HFFc6 (cell line): ENCODE measurements around the gene SIL1. TPM values are rescaled to one million over a fixed set of nuclear protein-coding genes. Genes with fewer than 3 reads are reported as not detected.

Experiments used
- DNase-seq: peaks from one replicate; pipeline ENCODE4 v3.0.0-alpha.2; 2018
- H3K27ac Mint-ChIP-seq: 2 replicates; pipeline ENCODE4 v1.8.0; 2020; ENCODE audit warnings: mild to moderate bottlenecking, mixed read lengths
- H3K27me3 Mint-ChIP-seq: 2 replicates; pipeline ENCODE4 v1.8.0; 2021; ENCODE audit warnings: mild to moderate bottlenecking, moderate library complexity, mixed read lengths; ENCODE audit not compliant: insufficient read depth
- H3K36me3 Mint-ChIP-seq: 2 replicates; pipeline ENCODE4 v1.8.0; 2021; ENCODE audit warnings: low read depth, mixed read lengths
- H3K4me1 Mint-ChIP-seq: 2 replicates; pipeline ENCODE4 v1.8.0; 2020; ENCODE audit warnings: low read depth, mixed read lengths
- H3K4me3 Mint-ChIP-seq: 2 replicates; pipeline ENCODE4 v1.8.0; 2020; ENCODE audit warnings: mild to moderate bottlenecking, moderate library complexity, mixed read lengths
- H3K9me3 Mint-ChIP-seq: 2 replicates; pipeline ENCODE4 v1.8.0; 2020; ENCODE audit warnings: mild to moderate bottlenecking, mixed read lengths
- CTCF ChIP-seq: fragments of 200-600 bp; sonication (generic); IDR thresholded peaks from 2 replicates; pipeline ENCODE4 v1.5.0; 2021; ENCODE audit warnings: antibody characterized with exemption, mild to moderate bottlenecking
- total RNA-seq, 6 experiments: library from RNA; stranded (reverse); fragmentation: NEBNext Ultra II Directional; extraction: Animal tissue kit (Norgen Biotek cat#: 25700); gene quantifications; 2 replicates in 1 of 6; 3 replicates in 5 of 6; pipeline ENCODE4 v1.2.3, GENCODE V29; 2021

SIL1 gene
- total RNA-seq, 6 experiments from 2014 or later = 64.7 to 84.7 (median 78.7) TPM

GRCh38 chr5:138905541-138905940 is 292.6 kb downstream of the SIL1 start:
- peaks cover 69% of the 10 kb centered on the region for H3K4me1 Mint-ChIP-seq
- H3K27ac Mint-ChIP-seq = peak overlapping the region; percentile 71
- no peak for TF ChIP-seq CTCF
- H3K9me3 Mint-ChIP-seq = no peaks in the 10 kb centered on the region
- H3K4me3 Mint-ChIP-seq = peak overlapping the region; percentile 4; the same call in 1 of the 2 replicates
- peak; percentile 78 for DNase-seq
- H3K36me3 Mint-ChIP-seq = peaks cover 73% of the 10 kb centered on the region
- H3K27me3 Mint-ChIP-seq = 0 out of 2 replicates have a peak, but pooled peaks cover 2% of the 10 kb centered on the region

GRCh38 chr5:138903130-138903775 is 294.9 kb downstream of the SIL1 start:
- no peak for TF ChIP-seq CTCF
- peaks cover 2% of the 10 kb centered on the region; the same call in 1 of the 2 replicates for H3K27me3 Mint-ChIP-seq
- peaks cover 68% of the 10 kb centered on the region for H3K36me3 Mint-ChIP-seq
- H3K27ac Mint-ChIP-seq = peak overlapping the region; percentile 77
- peaks cover 4% of the 10 kb centered on the region; the same call in 1 of the 2 replicates for H3K9me3 Mint-ChIP-seq
- H3K4me1 Mint-ChIP-seq = peaks cover 80% of the 10 kb centered on the region
- DNase-seq = peak; percentile 43
- peak overlapping the region; percentile 22 for H3K4me3 Mint-ChIP-seq

- no peak for DNase-seq
- H3K4me1 Mint-ChIP-seq = peaks cover 77% of the 10 kb centered on the region
- H3K9me3 Mint-ChIP-seq = peaks cover 4% of the 10 kb centered on the region; the same call in 1 of the 2 replicates
These were observed 296.5 kb downstream of the SIL1 start for GRCh38 chr5:138901716-138902115.

GRCh38 chr5:138900281-138900965 is 297.7 kb downstream of the SIL1 start:
- Mint-ChIP-seq H3K4me1 (peaks cover 64% of the 10 kb centered on the region), H3K27me3 (peaks cover 5% of the 10 kb centered on the region), H3K27ac (peak overlapping the region; percentile 79), H3K36me3 (peaks cover 57% of the 10 kb centered on the region), H3K4me3 (peak overlapping the region; percentile 17; the same call in 1 of the 2 replicates), H3K9me3 (peaks cover 4% of the 10 kb centered on the region; the same call in 1 of the 2 replicates)
- no peak for TF ChIP-seq CTCF
- peak; percentile 12 for DNase-seq

More at GRCh38 chr5:138901716-138902115, 296.5 kb downstream of the SIL1 start:
- peaks cover 58% of the 10 kb centered on the region for H3K36me3 Mint-ChIP-seq
- TF ChIP-seq CTCF = no peak
- peak overlapping the region; percentile 12; the same call in 1 of the 2 replicates for H3K4me3 Mint-ChIP-seq
- peaks cover 2% of the 10 kb centered on the region; the same call in 1 of the 2 replicates for H3K27me3 Mint-ChIP-seq
- peak overlapping the region; percentile 34 for H3K27ac Mint-ChIP-seq

- H3K27me3 Mint-ChIP-seq = peaks cover 5% of the 10 kb centered on the region
- TF ChIP-seq CTCF = no peak
- H3K4me1 Mint-ChIP-seq = peaks cover 51% of the 10 kb centered on the region
- no peak overlapping the region; the same call in 1 of the 2 replicates for H3K4me3 Mint-ChIP-seq
- H3K9me3 Mint-ChIP-seq = peaks cover 4% of the 10 kb centered on the region; the same call in 1 of the 2 replicates
- H3K36me3 Mint-ChIP-seq = peaks cover 57% of the 10 kb centered on the region
- H3K27ac Mint-ChIP-seq = no peak overlapping the region
- DNase-seq = no peak
These were observed 299.4 kb downstream of the SIL1 start for GRCh38 chr5:138898742-138899141.
